H1 (cell line): ENCODE results near the gene SHCBP1. TPM values are rescaled to one million over a fixed set of nuclear protein-coding genes. Genes with fewer than 3 reads are reported as not detected.

Experiments
- CTCF ChIA-PET: fragments of 300-600 bp; sonication (Branson Sonifier 250); formaldehyde crosslinking; loops from one replicate; lab custom pipeline; 2021; ENCODE audit not compliant: partially characterized antibody; lab: Charles Lee
- POLR2A ChIA-PET: fragments of 300-600 bp; sonication (Branson Sonifier 250); formaldehyde crosslinking; loops from one replicate; lab custom pipeline; 2021; ENCODE audit warnings: inconsistent platforms; ENCODE audit not compliant: partially characterized antibody; lab: Charles Lee
- DNase-seq, 2 experiments: peaks; one replicate each; pipeline versions ENCODE4 v3.0.0 to v3.0.0-alpha.2; 2010 to 2022; ENCODE audit warnings: low spot score in 2 of 2, low read depth in 1 of 2, mixed read lengths in 1 of 2
- FAIRE-seq: peaks from 2 replicates; lab custom pipeline; 2011; peaks lifted over from hg19 to GRCh38; lab: Jason Lieb, UNC
- H2AFZ ChIP-seq: 2 replicates; pipeline ENCODE4 v1.8.1; 2012; ENCODE audit warnings: low read length, inconsistent platforms
- H2AK5ac ChIP-seq: 2 replicates; pipeline ENCODE4 v1.6.1; 2013; ENCODE audit warnings: low read depth, low read length
- H2BK120ac ChIP-seq: replicated peaks from 2 replicates; pipeline ENCODE3; 2013; ENCODE audit warnings: low read depth, low read length, inconsistent platforms
- H2BK12ac ChIP-seq: 2 replicates; pipeline ENCODE4 v1.6.1; 2013; ENCODE audit warnings: low read depth, low read length
- H2BK15ac ChIP-seq: 2 replicates; pipeline ENCODE4 v1.6.1; 2013; ENCODE audit warnings: low read length
- H2BK20ac ChIP-seq: 2 replicates; pipeline ENCODE4 v1.6.1; 2013; ENCODE audit warnings: low read length
- H2BK5ac ChIP-seq: 2 replicates; pipeline ENCODE4 v1.6.1; 2013; ENCODE audit warnings: low read depth, low read length
- H3K14ac ChIP-seq: 2 replicates; pipeline ENCODE4 v1.6.1; 2013; ENCODE audit warnings: inconsistent platforms; ENCODE audit not compliant: insufficient read length
- H3K18ac ChIP-seq: 2 replicates; pipeline ENCODE4 v1.6.1; 2013; ENCODE audit warnings: low read length; ENCODE audit errors: extremely low read depth
- H3K23ac ChIP-seq: 2 replicates; pipeline ENCODE4 v1.6.1; 2013; ENCODE audit warnings: inconsistent platforms; ENCODE audit not compliant: insufficient read length
- H3K23me2 ChIP-seq: 2 replicates; pipeline ENCODE4 v1.6.1; 2013; ENCODE audit warnings: low read depth, low read length
- H3K27ac ChIP-seq: 2 replicates; pipeline ENCODE4 v1.6.1; 2011; ENCODE audit warnings: low read depth, low read length, inconsistent platforms
- H3K27me3 ChIP-seq, 4 experiments: replicated peaks in 1 of 4; 1 replicate in 1 of 4; 2 replicates in 3 of 4; pipeline versions ENCODE4 v1.6.1 to v1.8.1; 2011 to 2013; ENCODE audit warnings: low read length in 3 of 4, mild to moderate bottlenecking in 3 of 4, inconsistent platforms in 2 of 4, mixed read lengths in 2 of 4, moderate library complexity in 1 of 4; ENCODE audit not compliant: control insufficient read depth in 3 of 4, insufficient read depth in 3 of 4; ENCODE audit errors: extremely low read depth in 1 of 4
- H3K36me3 ChIP-seq, 4 experiments: 2 replicates each; pipeline versions ENCODE4 v1.6.1 to v1.8.1; 2011 to 2013; ENCODE audit warnings: mild to moderate bottlenecking in 4 of 4, low read length in 3 of 4, moderate library complexity in 2 of 4, control low read depth in 1 of 4, inconsistent platforms in 1 of 4; ENCODE audit not compliant: insufficient read depth in 4 of 4, control insufficient read depth in 2 of 4
- H3K4ac ChIP-seq: replicated peaks from 2 replicates; pipeline ENCODE3; 2013; ENCODE audit warnings: low read length, low read depth, mixed read lengths, inconsistent platforms; ENCODE audit not compliant: insufficient read length
- H3K4me1 ChIP-seq, 4 experiments: replicated peaks in 1 of 4; 1 replicate in 1 of 4; 2 replicates in 3 of 4; pipeline versions ENCODE4 v1.6.1 to v1.8.1; 2011 to 2013; ENCODE audit warnings: low read length in 3 of 4, inconsistent platforms in 2 of 4, mixed read lengths in 1 of 4; ENCODE audit not compliant: insufficient read depth in 4 of 4, control insufficient read depth in 3 of 4
- H3K4me2 ChIP-seq, 2 experiments: 2 replicates each; pipeline versions ENCODE4 v1.6.1 to v1.8.1; 2011 to 2013; ENCODE audit warnings: low read depth in 2 of 2, low read length in 2 of 2, control low read depth in 1 of 2, inconsistent platforms in 1 of 2, mild to moderate bottlenecking in 1 of 2; ENCODE audit not compliant: insufficient read depth in 1 of 2
- H3K4me3 ChIP-seq, 4 experiments: fragments of 200-600, 300-600 bp in 1 of 4; sonication (generic), shearing (Covaris generic), sonication (Bioruptor Twin) in 1 of 4; 2 replicates each; pipeline versions ENCODE4 v1.5.1 to v1.8.1; 2011 to 2016; ENCODE audit warnings: low read length in 4 of 4, low read depth in 3 of 4, control low read depth in 2 of 4, inconsistent platforms in 2 of 4, mild to moderate bottlenecking in 2 of 4, mixed read lengths in 1 of 4, moderate library complexity in 1 of 4; ENCODE audit not compliant: insufficient read depth in 2 of 4; ENCODE audit errors: extremely low read depth in 1 of 4
- H3K56ac ChIP-seq: replicated peaks from 2 replicates; pipeline ENCODE3; 2013; ENCODE audit warnings: low read depth, mild to moderate bottlenecking, mixed read lengths, low read length, inconsistent platforms; ENCODE audit not compliant: insufficient read length
- H3K79me1 ChIP-seq: 2 replicates; pipeline ENCODE4 v1.6.1; 2013; ENCODE audit warnings: low read depth, low read length, control low read depth
- H3K79me2 ChIP-seq, 2 experiments: 2 replicates each; pipeline versions ENCODE4 v1.6.1 to v1.8.1; 2012 to 2013; ENCODE audit warnings: low read length in 2 of 2, mild to moderate bottlenecking in 2 of 2, inconsistent platforms in 1 of 2; ENCODE audit not compliant: insufficient read depth in 2 of 2, control insufficient read depth in 1 of 2
- H3K9ac ChIP-seq, 4 experiments: replicated peaks in 1 of 4; 1 replicate in 1 of 4; 2 replicates in 3 of 4; pipeline versions ENCODE4 v1.6.1 to v1.8.1; 2011 to 2013; ENCODE audit warnings: low read depth in 3 of 4, low read length in 3 of 4, control low read depth in 2 of 4, mild to moderate bottlenecking in 2 of 4, moderate library complexity in 2 of 4, inconsistent platforms in 1 of 4; ENCODE audit errors: extremely low read depth in 1 of 4
- H3K9me3 ChIP-seq, 2 experiments: 2 replicates each; pipeline versions ENCODE4 v1.6.1 to v1.8.1; 2012 to 2013; ENCODE audit warnings: mild to moderate bottlenecking in 2 of 2, moderate library complexity in 2 of 2, control low read depth in 1 of 2, inconsistent platforms in 1 of 2, low read depth in 1 of 2, low read length in 1 of 2, mixed read lengths in 1 of 2; ENCODE audit not compliant: insufficient read depth in 2 of 2
- H4K20me1 ChIP-seq, 2 experiments: replicated peaks in 1 of 2; 2 replicates each; pipeline versions ENCODE3 to v1.8.1; 2011 to 2013; ENCODE audit warnings: inconsistent platforms in 2 of 2, low read length in 2 of 2, mild to moderate bottlenecking in 1 of 2; ENCODE audit not compliant: insufficient read depth in 2 of 2, control insufficient read depth in 1 of 2
- H4K5ac ChIP-seq: 2 replicates; pipeline ENCODE4 v1.6.1; 2013; ENCODE audit warnings: low read length, low read depth, mixed read lengths, inconsistent platforms; ENCODE audit not compliant: insufficient read length
- H4K8ac ChIP-seq: 2 replicates; pipeline ENCODE4 v1.8.0; 2013; ENCODE audit warnings: mild to moderate bottlenecking, moderate library complexity, low read length, inconsistent platforms; ENCODE audit not compliant: insufficient read depth; ENCODE audit errors: extremely low read depth
- H4K91ac ChIP-seq: replicated peaks from 2 replicates; pipeline ENCODE3; 2013; ENCODE audit warnings: low read length, mixed read lengths, inconsistent platforms; ENCODE audit not compliant: insufficient read length
- ASH2L ChIP-seq: fragments of 200-600, 300-600 bp; sonication (generic); IDR thresholded peaks from one replicate; pipeline ENCODE4 v1.7.1; 2017; ENCODE audit warnings: low read length
- KDM4A ChIP-seq: IDR thresholded peaks from one replicate; pipeline ENCODE4 v1.7.1; 2012; ENCODE audit warnings: low read depth, mild to moderate bottlenecking, moderate library complexity, low read length, inconsistent platforms; ENCODE audit not compliant: severe bottlenecking
- KDM5A ChIP-seq: fragments of 200-600 bp; IDR thresholded peaks from 2 replicates; pipeline ENCODE4 v1.7.1; 2012; ENCODE audit warnings: mild to moderate bottlenecking, low read length, inconsistent platforms, mixed read lengths
- MAFK ChIP-seq: IDR thresholded peaks from 2 replicates; pipeline ENCODE4 v1.6.1; 2012; ENCODE audit warnings: low read depth, mild to moderate bottlenecking, improper control_type of control experiment, low read length
- YY1 ChIP-seq: IDR thresholded peaks from 2 replicates; pipeline ENCODE4 v1.6.1; 2011; ENCODE audit warnings: low read depth, mild to moderate bottlenecking, low read length
- ZNF274 ChIP-seq: IDR thresholded peaks from 2 replicates; pipeline ENCODE4 v1.7.0; 2012; ENCODE audit warnings: low read length, borderline replicate concordance; ENCODE audit errors: extremely low read depth
- WGBS, 2 experiments: shearing (Covaris generic) in 1 of 2; methylation state at CpG; one replicate each; pipeline versions ENCODE4 v1.1.6 to v1.1.7; 2013 to 2015; ENCODE audit warnings: low lambda C conversion rate in 2 of 2, mixed read lengths in 2 of 2, inconsistent platforms in 1 of 2, low coverage in 1 of 2, missing lambda C conversion rate in 1 of 2; ENCODE audit not compliant: insufficient replicate concordance in 2 of 2, insufficient coverage in 1 of 2, insufficient read length in 1 of 2; ENCODE audit errors: extremely low coverage in 1 of 2, missing lambda C conversion rate in 1 of 2; 5-methylcytosine and 5-hydroxymethylcytosine counted together
- polyA plus RNA-seq, 7 experiments: library from polyadenylated mRNA; depleted of rRNA in 3 of 7; stranded (reverse) in 5 of 7; unstranded in 2 of 7; fragments of >200 nt in 5 of 7; fragments of 200-250 nt in 2 of 7; gene quantifications; 1 replicate in 5 of 7; 2 replicates in 1 of 7; 4 replicates in 1 of 7; pipeline versions ENCODE4 v1.2.1 to v1.2.3, GENCODE V29; 2011 to 2013; ENCODE audit warnings: missing spikeins in 2 of 7, mixed read lengths in 2 of 7
- total RNA-seq: library from RNA; stranded (reverse); fragmentation: NEBNext Ultra II Directional; extraction: Animal tissue kit (Norgen Biotek cat#: 25700); gene quantifications from 2 replicates; pipeline ENCODE4 v1.2.1, GENCODE V29; 2021

SHCBP1 gene
- total and polyA plus RNA-seq, 2 of the 8 experiments (the other 6 are each of a cell fraction or from before 2014, with no cell fraction given) = 5.7 to 14.8 TPM

DNA sequence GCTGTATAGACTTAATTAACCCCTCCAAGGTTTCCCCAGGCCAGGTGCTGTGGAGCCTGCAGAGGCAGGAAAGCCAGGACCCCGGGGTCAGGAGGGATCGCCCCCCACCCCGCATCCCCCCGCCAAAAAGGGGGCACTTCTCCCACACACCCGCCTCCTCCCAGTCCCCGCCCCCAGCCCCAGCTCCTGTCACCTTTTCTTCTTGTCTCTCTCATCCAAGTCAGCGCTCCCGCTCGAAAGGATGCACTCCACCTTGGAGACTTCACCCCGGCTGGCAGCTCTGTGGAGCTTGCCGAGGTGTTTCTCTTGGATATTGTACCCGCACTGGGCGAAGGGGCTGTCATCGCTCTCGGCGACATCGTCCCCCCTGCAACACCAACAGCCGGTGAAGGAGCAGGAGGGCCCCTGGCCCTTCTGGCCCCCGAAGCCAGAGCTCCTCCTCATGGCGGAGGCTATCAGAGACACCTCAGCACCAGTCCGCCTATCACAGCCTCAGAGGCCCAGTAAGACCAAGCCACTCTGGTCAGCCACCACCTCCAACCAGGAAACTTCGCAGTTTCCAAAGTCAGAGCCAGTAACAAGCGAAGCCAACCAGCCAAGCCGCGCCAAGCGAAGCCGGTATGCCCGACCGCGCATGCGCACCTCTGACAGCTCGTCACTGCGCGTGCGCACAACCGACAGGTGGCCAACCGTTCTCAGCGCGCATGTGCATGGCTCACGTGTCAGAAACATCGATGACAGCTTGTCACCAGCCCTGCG, 52.5 kb downstream of the SHCBP1 start:
- CTCF ChIA-PET = interaction anchor here (0.6 to 1.1 kb wide), 3 partner anchors 12 to 38 kb away, joined by 3 to 5 read pairs (median 3); no protein-coding TSS in a partner anchor
- Histone ChIP-seq H3K23me2 (no peaks in the 10 kb centered on the region), H3K27me3 (no peaks in the 10 kb centered on the region), H3K79me1 (no peaks in the 10 kb centered on the region), H4K8ac (no peak overlapping the region), H3K18ac (no peak overlapping the region), H3K9me3 (no peaks in the 10 kb centered on the region), H2BK12ac (no peak overlapping the region), H3K79me2 (no peaks in the 10 kb centered on the region), H3K56ac (no peak overlapping the region), H3K4me1 (no peaks in the 10 kb centered on the region; a peak in 1 of 7 replicates), H4K5ac (no peak overlapping the region), H3K36me3 (no peaks in the 10 kb centered on the region), H3K4me2 (no peak overlapping the region), H2AK5ac (no peak overlapping the region), H2BK20ac (no peak overlapping the region), H3K27ac (no peak overlapping the region), H3K4ac (no peak overlapping the region), H4K91ac (no peak overlapping the region), H3K23ac (no peak overlapping the region), H4K20me1 (no peaks in the 10 kb centered on the region), H3K14ac (no peak overlapping the region), H3K4me3 (no peak overlapping the region), H2BK120ac (no peak overlapping the region), H2AFZ (no peak overlapping the region), H2BK15ac (no peak overlapping the region), H3K9ac (no peak overlapping the region), H2BK5ac (no peak overlapping the region)
- DNase-seq = no peak
- WGBS, 2 experiments = 92% methylated on average over 40 of the region's 42 CpGs; no CpG with 5 or more reads in 1 of the 2 experiments
- POLR2A ChIA-PET = interaction anchor here (0.8 kb wide), 1 partner anchor 8 kb away, joined by 3 read pairs; no protein-coding TSS in a partner anchor
- no peak for FAIRE-seq
- TF ChIP-seq KDM4A (no peak), KDM5A (no peak), YY1 (no peak), ZNF274 (no peak), ASH2L (no peak), MAFK (no peak)
